ENCODE measurements around the gene GJA9.

- TF ChIP-seq POLR2A (IDR thresholded peaks at IDR 0.05; ENCODE audit: low read length), result no peak
- TF ChIP-seq GATA1 (IDR thresholded peaks at IDR 0.05; ENCODE audit: low read depth, low read length), result no peak
Measured at GRCh38 chr1:38905985-38906384, 24.6 kb upstream of the GJA9 start.

Data from erythroblast (primary cell).